DMS114 treated with DMSO at 0.1 percent for 48 hours (cell line): ENCODE measurements around the gene STAT2.
"Not testable (repeated sequence)": the region's sequence is repeated elsewhere in the genome, so short reads cannot be mapped to it uniquely, and the experiment has no call there.

ENCODE experiments used
- DNase-seq: peaks from one replicate; lab custom pipeline; 2025; ENCODE audit not compliant: unreplicated experiment; lab: John Stamatoyannopoulos, UW

Gene STAT2

GRCh38 chr12:56362130-56363059 is 2.5 kb upstream of the STAT2 start, which contains the start of gene APOF:
Gene APOF (minus strand): TSS chr12:56362857. CDS start chr12:56362745, 112 bp downstream.
- no peak for DNase-seq

DNA sequence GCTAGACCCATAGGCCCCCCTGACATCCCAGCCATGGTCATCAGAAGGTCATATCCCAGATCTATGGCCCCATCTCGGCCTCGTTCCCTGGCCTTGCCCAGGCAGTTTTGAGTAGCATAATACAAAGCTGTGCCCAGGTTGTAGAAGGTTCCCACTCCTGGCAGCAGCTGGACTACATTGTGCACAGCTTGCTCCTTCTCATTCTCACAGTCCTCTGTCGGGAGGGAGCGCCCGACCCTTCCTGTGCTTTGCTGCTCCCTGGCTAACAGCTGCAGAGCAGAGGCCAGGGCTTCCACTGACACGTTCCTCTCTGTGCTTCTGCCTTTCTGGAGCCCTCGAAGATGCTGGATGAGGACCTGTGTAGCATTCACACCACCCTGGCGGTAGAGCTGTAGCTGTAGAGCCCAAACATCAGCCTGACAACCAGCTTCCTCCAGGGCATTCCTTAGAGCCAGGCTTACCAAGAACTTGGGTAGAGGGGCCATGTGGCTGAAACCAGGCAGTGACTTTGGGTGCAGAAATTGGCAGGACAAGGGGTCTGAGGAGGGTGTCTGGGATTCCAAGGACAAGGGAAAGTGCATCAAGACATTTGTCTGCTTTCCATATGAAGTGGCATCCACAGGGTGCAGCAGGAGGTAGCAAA is 1.7 kb upstream of the STAT2 start:
- no peak for DNase-seq

GRCh38 chr12:56358836-56359532 is 923 bp downstream of the STAT2 start:
- no peak for DNase-seq

- no peak for DNase-seq
Measured at GRCh38 chr12:56351325-56351724, 8.6 kb downstream of the STAT2 start.

GRCh38 chr12:56350662-56351061 is 9.2 kb downstream of the STAT2 start:
- no peak for DNase-seq

GRCh38 chr12:56348776-56349175 is 11.1 kb downstream of the STAT2 start:
- DNase-seq, result no peak

GRCh38 chr12:56347255-56347654 is 12.7 kb downstream of the STAT2 start:
- DNase-seq, result not testable (repeated sequence)

GRCh38 chr12:56346675-56347074 is 13.2 kb downstream of the STAT2 start:
- no peak for DNase-seq

GRCh38 chr12:56342290-56342689 is 17.6 kb downstream of the STAT2 start:
- not testable (repeated sequence) for DNase-seq

GRCh38 chr12:56341616-56342015 is 18.3 kb downstream of the STAT2 start:
- DNase-seq, result no peak

GRCh38 chr12:56339158-56339422 is 20.8 kb downstream of the STAT2 start:
- no peak for DNase-seq

DNA sequence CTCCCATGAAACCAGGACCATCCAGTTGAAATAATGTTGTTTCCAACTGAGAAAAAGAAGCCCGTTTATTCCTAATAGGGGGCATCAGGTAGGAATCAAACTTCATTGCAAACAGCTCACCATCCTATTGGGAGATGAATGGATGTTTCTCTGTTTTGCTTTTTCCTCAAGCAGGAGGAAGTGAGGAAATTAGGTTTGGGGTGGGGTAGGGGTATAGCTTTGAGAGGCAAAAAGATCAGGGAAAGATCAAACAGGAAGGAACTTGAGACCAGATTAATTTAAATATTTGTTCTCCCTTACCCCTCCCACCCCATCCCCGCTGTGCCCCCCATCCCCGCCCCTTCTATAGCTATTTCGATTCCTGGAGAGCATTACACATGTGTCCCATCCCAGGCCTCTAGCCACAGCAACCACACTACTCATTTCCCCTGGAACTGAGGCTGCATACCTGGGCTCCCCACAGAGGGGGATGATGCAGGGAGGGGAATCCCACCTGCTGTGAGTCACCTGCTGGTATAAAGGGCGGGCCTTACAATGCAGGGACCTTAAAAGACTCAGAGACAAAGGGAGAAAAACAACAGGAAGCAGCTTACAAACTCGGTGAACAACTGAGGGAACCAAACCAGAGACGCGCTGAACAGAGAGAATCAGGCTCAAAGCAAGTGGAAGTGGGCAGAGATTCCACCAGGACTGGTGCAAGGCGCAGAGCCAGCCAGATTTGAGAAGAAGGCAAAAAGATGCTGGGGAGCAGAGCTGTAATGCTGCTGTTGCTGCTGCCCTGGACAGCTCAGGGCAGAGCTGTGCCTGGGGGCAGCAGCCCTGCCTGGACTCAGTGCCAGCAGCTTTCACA is 21.4 kb downstream of the STAT2 start, which contains the start of gene IL23A:
Gene IL23A, plus strand, starts transcription at position 577 of the 850 bp plus-strand sequence. Its CDS starts 161 bp downstream, at position 738.
- DNase-seq, result no peak

DNA sequence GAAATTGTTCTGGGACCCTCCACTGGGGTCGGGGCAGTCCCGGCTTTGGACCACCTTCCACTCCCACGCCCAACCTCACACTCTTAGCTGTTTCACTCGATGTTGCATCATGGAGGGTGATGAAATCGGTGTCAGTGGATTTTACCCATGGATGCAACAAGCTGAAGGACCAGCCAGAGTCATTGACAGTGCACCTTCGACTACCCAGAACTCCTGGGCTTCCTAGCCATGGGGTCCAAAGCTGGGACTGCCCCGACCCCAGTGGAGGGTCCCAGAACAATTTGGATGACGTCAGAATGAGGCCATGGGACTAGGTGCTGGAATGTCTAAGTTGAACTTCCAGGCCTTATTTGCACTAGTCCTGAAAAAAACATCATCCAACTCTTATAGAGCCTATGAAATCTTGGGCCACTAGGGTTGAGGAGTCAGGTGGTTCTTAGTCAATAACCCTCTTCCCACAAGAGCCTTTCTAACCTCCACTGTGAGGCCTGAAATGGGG is 22.1 kb downstream of the STAT2 start:
- no peak for DNase-seq

DNA sequence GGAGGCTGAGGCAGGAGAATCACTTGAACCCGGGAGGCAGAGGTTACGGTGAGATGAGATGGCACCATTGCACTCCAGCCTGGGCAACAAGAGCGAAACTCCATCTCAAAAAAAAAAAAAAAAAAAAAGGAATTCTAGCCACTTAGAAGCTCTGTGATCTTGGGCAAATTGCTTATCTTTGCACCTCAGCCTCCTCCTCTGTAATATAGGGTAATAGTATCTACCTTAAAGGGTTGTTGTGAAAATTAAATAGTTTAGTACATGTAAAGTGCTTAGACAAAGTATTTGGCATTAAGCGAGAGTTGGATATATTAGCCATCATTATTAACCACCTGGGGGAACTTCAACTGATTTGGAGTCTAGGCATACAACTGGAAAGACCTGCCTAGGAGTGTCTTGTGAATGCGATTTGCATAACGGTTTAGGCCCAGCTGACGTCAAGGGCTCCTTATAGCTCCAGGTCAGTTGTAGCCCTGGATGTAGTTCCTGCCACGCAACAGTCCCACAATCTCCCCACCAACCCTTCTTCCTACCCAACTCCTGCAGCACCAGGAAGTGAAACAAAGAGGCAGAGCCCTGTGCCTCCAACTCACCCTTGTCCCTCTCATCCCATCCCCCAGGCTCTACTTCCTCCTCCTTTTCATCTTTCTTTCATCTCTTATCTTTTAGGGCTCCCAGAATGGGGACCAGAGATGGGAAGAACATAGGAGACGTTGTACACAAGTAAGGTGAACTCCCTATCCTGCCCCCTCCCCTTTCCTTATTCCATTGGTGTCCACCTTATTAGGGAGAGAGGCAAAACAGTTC is 23.3 kb downstream of the STAT2 start:
- no peak for DNase-seq

- DNase-seq, result not testable (repeated sequence)
Measured at GRCh38 chr12:56335527-56335926, 24.4 kb downstream of the STAT2 start.

DNA sequence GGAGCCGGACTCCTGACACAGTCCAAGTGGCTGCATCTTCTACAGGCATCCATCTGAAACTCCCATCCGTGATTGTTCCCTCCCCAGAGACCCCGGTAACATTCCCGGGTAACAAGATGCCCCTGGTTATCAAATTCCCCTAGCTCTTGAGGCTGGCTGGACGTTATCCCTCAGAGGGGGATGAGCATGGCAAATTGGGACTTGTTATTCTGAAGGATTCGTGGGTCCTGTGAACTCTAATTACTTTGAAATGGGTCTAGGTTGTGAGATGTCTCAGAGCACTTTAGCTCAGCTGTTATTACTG is 25.5 kb downstream of the STAT2 start:
- no peak for DNase-seq

DNA sequence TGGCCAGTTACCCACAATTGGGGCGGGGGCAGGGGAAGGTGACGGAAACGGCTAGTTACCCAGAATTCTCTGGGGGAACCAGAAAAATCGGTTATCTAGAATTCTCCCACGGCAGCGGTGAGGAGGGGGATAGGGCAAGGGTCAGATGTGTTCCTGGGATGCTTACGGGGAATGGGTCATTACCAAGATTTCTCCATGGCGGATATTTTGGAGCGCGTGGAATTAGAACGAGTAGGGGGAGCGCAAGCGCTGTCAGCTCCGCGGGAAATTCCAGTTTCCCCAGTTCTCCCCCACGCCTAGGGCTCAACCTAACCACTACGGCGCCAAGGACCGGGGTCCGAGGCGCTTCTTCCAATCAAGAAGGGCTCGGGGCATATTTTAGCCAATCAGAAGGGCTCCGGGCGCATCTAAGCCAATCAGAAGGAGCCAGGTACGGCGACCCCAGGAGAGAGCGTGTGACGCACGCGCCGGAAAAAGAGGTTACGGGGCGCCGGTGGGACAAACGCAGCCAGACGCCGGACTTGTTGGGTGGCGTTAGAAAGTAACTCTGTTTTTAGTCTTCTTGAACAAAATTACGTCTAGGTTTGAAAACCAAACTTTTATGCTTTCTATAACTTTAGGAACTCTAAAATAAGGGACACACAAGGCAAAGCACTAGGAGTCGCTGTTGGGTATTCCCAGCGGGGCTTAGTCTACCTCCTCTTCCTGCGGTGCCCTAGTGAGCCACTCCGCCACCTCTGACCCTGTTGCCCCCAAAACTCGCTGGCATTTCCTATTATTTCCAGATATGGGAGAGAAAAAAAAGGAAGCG is 26.0 kb downstream of the STAT2 start, which contains the start of gene PAN2:
Gene PAN2, minus strand, starts transcription at position 322 of the 811 bp plus-strand sequence. CDS start 906 bp downstream, outside the sequence.
- peak; percentile 92 for DNase-seq

- DNase-seq, result no peak
Measured at GRCh38 chr12:56333197-56333678, 26.7 kb downstream of the STAT2 start.
